Neural crest cell (in vitro differentiated cells): ENCODE measurements around the gene AHI1. TPM values are rescaled to one million over a fixed set of nuclear protein-coding genes. Genes with fewer than 3 reads are reported as not detected.

Experiments used
- DNase-seq: peaks from one replicate; pipeline ENCODE4 v3.0.0; 2021; ENCODE audit warnings: low read depth, mixed read lengths, low spot score
- H3K27ac Mint-ChIP-seq: one replicate; pipeline ENCODE4 v1.8.0; 2021; ENCODE audit warnings: mild to moderate bottlenecking, mixed read lengths; ENCODE audit not compliant: unreplicated experiment
- H3K27me3 Mint-ChIP-seq: 2 replicates; pipeline ENCODE4 v1.8.0; 2021; ENCODE audit warnings: low read depth, mild to moderate bottlenecking, mixed read lengths
- H3K36me3 Mint-ChIP-seq: 2 replicates; pipeline ENCODE4 v1.8.0; 2021; ENCODE audit warnings: low read depth, mild to moderate bottlenecking, mixed read lengths
- H3K4me1 Mint-ChIP-seq: 2 replicates; pipeline ENCODE4 v1.8.0; 2021; ENCODE audit warnings: mixed read lengths
- H3K4me3 Mint-ChIP-seq: one replicate; pipeline ENCODE4 v1.8.0; 2021; ENCODE audit warnings: mild to moderate bottlenecking, mixed read lengths
- H3K9me3 Mint-ChIP-seq: 2 replicates; pipeline ENCODE4 v1.8.0; 2021; ENCODE audit warnings: mixed read lengths
- total RNA-seq: library from RNA; stranded (reverse); gene quantifications from 2 replicates; pipeline ENCODE4 v1.2.1, GENCODE V29; 2021
- TF ChIP-seq, protein P1 (sequence below): fragments of 200-600 bp; sonication (generic); conservative IDR thresholded peaks from 2 replicates; pipeline ENCODE4 v1.5.0; 2021; ENCODE audit warnings: antibody characterized with exemption, mild to moderate bottlenecking

The AHI1 gene
- total RNA-seq, 1 donor from 2014 or later = 27.6 TPM

DNA sequence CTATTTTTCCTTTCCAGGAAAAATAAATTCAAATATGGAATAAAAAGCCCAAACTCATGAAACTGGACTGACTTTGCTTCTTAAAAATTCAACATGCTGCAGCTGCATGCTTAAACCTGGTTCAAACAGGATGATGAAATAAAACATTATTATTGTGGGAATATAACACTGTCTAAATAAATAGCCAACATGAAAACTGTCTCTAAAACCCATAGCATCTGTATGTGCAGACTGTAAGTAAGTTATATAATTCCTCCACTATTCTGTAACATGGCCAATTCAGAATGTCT is 30.4 kb upstream of the AHI1 start:
- Mint-ChIP-seq H3K4me1 (no peaks in the 10 kb centered on the region), H3K27me3 (no peaks in the 10 kb centered on the region), H3K36me3 (no peaks in the 10 kb centered on the region), H3K27ac (no peak overlapping the region), H3K4me3 (no peak overlapping the region), H3K9me3 (no peaks in the 10 kb centered on the region)
- DNase-seq = no peak
- TF ChIP-seq, protein P1, sequence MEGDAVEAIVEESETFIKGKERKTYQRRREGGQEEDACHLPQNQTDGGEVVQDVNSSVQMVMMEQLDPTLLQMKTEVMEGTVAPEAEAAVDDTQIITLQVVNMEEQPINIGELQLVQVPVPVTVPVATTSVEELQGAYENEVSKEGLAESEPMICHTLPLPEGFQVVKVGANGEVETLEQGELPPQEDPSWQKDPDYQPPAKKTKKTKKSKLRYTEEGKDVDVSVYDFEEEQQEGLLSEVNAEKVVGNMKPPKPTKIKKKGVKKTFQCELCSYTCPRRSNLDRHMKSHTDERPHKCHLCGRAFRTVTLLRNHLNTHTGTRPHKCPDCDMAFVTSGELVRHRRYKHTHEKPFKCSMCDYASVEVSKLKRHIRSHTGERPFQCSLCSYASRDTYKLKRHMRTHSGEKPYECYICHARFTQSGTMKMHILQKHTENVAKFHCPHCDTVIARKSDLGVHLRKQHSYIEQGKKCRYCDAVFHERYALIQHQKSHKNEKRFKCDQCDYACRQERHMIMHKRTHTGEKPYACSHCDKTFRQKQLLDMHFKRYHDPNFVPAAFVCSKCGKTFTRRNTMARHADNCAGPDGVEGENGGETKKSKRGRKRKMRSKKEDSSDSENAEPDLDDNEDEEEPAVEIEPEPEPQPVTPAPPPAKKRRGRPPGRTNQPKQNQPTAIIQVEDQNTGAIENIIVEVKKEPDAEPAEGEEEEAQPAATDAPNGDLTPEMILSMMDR = no peak

DNA sequence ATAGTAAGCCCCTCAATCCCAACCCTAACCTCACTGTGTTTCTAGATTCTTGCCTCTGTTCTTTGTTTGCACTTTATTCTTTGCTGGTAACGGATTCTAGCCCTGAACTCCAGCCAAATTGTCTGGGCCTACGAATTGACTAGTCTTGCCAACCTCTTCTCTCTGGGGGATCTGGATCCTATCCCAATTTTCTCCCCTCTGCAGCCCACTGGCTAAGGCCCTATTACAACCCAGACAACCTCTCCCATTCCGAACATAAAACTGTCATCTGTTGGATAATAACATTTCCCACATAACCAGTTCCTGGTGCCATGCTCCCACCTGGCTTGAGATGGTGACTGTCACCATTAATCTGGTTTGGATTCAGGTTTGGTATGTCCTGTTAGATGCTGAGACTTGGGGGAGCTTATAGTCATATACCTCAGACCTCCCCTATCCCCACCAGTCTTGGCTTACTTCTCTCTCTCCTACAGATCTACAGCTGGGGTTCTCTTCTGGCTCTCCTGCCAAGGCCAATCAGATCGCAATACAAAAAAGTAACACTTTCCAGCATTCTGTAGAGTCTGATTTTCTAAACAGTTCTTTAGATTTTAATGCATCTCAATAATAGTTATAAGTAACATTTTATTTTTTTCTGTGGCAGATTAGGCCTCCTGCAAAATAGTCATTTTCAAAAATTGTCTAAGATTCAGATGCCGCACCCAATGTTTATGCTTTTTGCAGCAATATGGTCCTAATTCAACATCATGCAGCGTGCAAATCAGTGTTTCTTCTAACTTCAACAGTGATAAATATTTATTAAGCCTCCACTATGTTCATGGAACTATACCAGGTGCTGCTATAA is 29.8 kb upstream of the AHI1 start:
- no peak for DNase-seq
- Mint-ChIP-seq H3K4me1 (no peaks in the 10 kb centered on the region), H3K27ac (no peak overlapping the region), H3K36me3 (no peaks in the 10 kb centered on the region), H3K9me3 (no peaks in the 10 kb centered on the region), H3K27me3 (no peaks in the 10 kb centered on the region), H3K4me3 (no peak overlapping the region)
- TF ChIP-seq, protein P1 = no peak

DNA sequence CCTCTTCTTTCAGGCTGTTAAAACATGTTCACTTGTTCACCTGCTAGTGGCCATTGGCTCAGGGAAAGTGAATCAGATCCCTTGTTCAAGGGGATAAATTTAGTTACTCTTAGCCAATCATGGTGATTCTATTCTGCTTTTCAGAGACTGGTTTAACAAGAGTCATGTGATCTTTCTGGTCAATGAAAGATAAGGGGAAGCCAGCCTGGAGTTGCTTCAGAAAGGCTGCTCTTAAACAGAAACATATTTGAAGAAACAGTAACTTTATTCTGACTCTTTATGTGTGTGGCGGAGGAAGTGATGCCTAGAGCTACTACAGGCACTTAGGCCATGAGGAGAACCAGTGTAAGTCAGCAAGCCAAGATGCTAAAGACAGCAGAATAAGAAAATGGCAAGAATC is 28.1 kb upstream of the AHI1 start:
- Mint-ChIP-seq H3K9me3 (no peaks in the 10 kb centered on the region), H3K4me1 (no peaks in the 10 kb centered on the region), H3K4me3 (no peak overlapping the region), H3K27me3 (no peaks in the 10 kb centered on the region), H3K27ac (no peak overlapping the region), H3K36me3 (no peaks in the 10 kb centered on the region)
- TF ChIP-seq, protein P1 = no peak
- DNase-seq = no peak

DNA sequence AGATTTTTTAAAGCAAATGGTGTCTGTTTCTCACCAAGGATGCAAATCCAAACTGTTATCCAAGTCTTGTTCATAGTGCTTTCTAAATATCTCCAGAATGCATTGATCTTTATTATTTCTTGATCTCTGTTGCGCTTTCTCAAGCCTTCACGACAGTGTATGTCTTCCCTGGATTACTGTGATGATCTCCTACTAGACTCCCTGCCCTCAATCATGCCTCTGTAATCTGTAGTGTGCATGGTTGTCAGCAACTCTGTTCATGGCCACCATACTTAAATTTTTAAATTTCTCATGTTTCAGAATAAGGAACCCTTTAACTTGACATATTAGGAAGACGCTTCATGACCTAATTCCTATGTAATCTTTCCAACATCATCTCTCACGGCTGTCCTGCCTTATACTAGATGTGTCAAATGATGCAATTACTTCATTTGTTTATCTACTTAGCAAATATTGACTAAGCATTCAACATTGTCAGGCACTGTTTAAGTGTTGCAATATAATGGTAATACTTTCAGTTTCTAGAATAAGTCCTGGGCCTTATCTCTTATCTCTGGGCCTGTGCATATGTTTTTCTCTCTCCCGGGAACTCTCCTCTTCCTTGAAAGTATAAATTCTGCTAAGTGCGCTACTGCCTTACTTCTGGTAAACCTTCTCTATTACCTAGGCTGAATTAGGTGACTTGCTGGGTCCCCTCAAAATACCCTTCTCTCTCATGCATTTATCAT is 25.6 kb upstream of the AHI1 start:
- Mint-ChIP-seq H3K27ac (no peak overlapping the region), H3K4me3 (no peak overlapping the region), H3K9me3 (peaks cover 3% of the 10 kb centered on the region), H3K27me3 (no peaks in the 10 kb centered on the region), H3K36me3 (peaks cover 2% of the 10 kb centered on the region), H3K4me1 (no peaks in the 10 kb centered on the region)
- TF ChIP-seq, protein P1 = no peak
- no peak for DNase-seq

DNA sequence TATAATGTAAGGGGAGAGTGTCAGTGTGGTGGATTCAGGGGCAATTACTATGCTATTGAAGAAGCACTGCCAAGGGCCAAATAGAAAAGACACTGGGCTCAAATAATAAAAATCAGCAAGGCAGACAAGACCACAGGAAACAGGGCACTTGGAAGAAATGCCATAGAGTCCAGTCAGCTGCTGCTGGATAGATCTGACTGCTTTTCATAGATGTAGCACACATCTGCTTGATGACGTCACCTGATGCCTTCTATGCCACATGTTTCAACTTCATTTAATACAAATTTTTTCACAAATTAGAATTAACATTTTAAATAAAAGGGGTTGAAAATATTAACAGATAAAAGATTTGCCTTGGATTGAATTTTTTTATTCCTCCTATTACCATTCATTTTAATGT is 23.9 kb upstream of the AHI1 start:
- no peak overlapping the region for H3K4me3 Mint-ChIP-seq
- peaks cover 9% of the 10 kb centered on the region for H3K36me3 Mint-ChIP-seq
- TF ChIP-seq, protein P1 = no peak
- H3K27ac Mint-ChIP-seq = no peak overlapping the region
- no peak for DNase-seq
- H3K4me1 Mint-ChIP-seq = no peaks in the 10 kb centered on the region
- H3K27me3 Mint-ChIP-seq = no peaks in the 10 kb centered on the region
- H3K9me3 Mint-ChIP-seq = peaks cover 6% of the 10 kb centered on the region
